Tibial nerve (tissue), 4 donors: ENCODE measurements around the gene CNOT11. TPM values are rescaled to one million over a fixed set of nuclear protein-coding genes. Genes with fewer than 3 reads are reported as not detected.

Experiments
- DNase-seq, 2 donors: peaks; one replicate each; pipeline ENCODE4 v3.0.0-alpha.2; 2019; ENCODE audit warnings: low spot score in 2 of 2
- H3K27ac ChIP-seq, 4 donors: fragments of 200-600 bp; sonication (generic) in 3 of 4; one replicate each; pipeline ENCODE4 v1.5.1; 2017 to 2019; ENCODE audit warnings: mild to moderate bottlenecking in 1 of 4
- H3K27me3 ChIP-seq, 2 donors: fragments of 200-600 bp; sonication (generic) in 1 of 2; one replicate each; pipeline versions ENCODE4 v1.5.1 to v1.6.0; 2017 to 2019
- H3K36me3 ChIP-seq, 3 donors: fragments of 200-600 bp; sonication (generic); one replicate each; pipeline ENCODE4 v1.5.1; 2018 to 2019
- H3K4me1 ChIP-seq, 4 donors: fragments of 200-600 bp; sonication (generic) in 3 of 4; one replicate each; pipeline ENCODE4 v1.5.1; 2017 to 2019
- H3K4me3 ChIP-seq, 4 donors: fragments of 200-600 bp; sonication (generic) in 3 of 4; one replicate each; pipeline ENCODE4 v1.5.1; 2017 to 2019; ENCODE audit warnings: mild to moderate bottlenecking in 1 of 4, moderate library complexity in 1 of 4
- H3K9me3 ChIP-seq, 4 donors: fragments of 200-600 bp; sonication (generic) in 3 of 4; one replicate each; pipeline ENCODE4 v1.5.1; 2017 to 2019
- CTCF ChIP-seq, 5 experiments: fragments of 200-600 bp in 3 of 5; fragments of 450-650 bp in 2 of 5; sonication (generic) in 3 of 5; IDR thresholded peaks; one replicate each; pipeline ENCODE4 v1.5.1; 2016 to 2019; ENCODE audit warnings: antibody characterized with exemption in 5 of 5, mild to moderate bottlenecking in 3 of 5, moderate library complexity in 2 of 5
- EP300 ChIP-seq, 2 donors: sonication (generic); formaldehyde crosslinking; IDR thresholded peaks; one replicate each; pipeline ENCODE4 v1.6.1; 2017; ENCODE audit warnings: antibody characterized with exemption in 2 of 2, mild to moderate bottlenecking in 1 of 2
- POLR2A ChIP-seq, 2 donors: fragments of 450-650 bp; IDR thresholded peaks; one replicate each; pipeline ENCODE4 v1.6.1; 2017; ENCODE audit warnings: antibody characterized with exemption in 2 of 2, mild to moderate bottlenecking in 2 of 2, moderate library complexity in 2 of 2
- WGBS, 2 donors: methylation state at CpG; one replicate each; pipeline ENCODE4 v1.1.5; 2018; 5-methylcytosine and 5-hydroxymethylcytosine counted together
- total RNA-seq, 4 donors: library from RNA; depleted of rRNA; stranded (reverse); fragments of >200 nt; gene quantifications; one replicate each; pipeline ENCODE4 v1.1.0, GENCODE V29; 2016

CNOT11 gene
- total RNA-seq, 4 donors from 2014 or later, result 17.5 to 29.9 (median 19.6) TPM

- 82 to 83% methylated on average over 13 of the region's 13 CpGs for WGBS, 2 donors
- peaks cover 0 to 2% (median 0%) of the 10 kb centered on the region in 4 donors for H3K4me1 ChIP-seq
- H3K27ac ChIP-seq, result no peak overlapping the region
- no peak for DNase-seq
- peaks cover 4 to 83% (median 6%) of the 10 kb centered on the region in 3 donors for H3K36me3 ChIP-seq
- TF ChIP-seq EP300 (IDR thresholded peaks at IDR 0.05), result no peak
- TF ChIP-seq POLR2A (IDR thresholded peaks at IDR 0.05), result no peak
- TF ChIP-seq CTCF (IDR thresholded peaks at IDR 0.05), result no peak
- H3K9me3 ChIP-seq, result no peaks in the 10 kb centered on the region
- H3K27me3 ChIP-seq, result no peaks in the 10 kb centered on the region
- H3K4me3 ChIP-seq, result no peak overlapping the region
These were observed 11.8 kb downstream of the CNOT11 start for GRCh38 chr2:101264360-101264939.

GRCh38 chr2:101265893-101266499 is 13.3 kb downstream of the CNOT11 start:
- H3K4me1 ChIP-seq, result peaks cover 0 to 2% (median 0%) of the 10 kb centered on the region in 4 donors
- H3K9me3 ChIP-seq, result no peaks in the 10 kb centered on the region
- no peak overlapping the region for H3K4me3 ChIP-seq
- DNase-seq, result no peak
- H3K27me3 ChIP-seq, result no peaks in the 10 kb centered on the region
- TF ChIP-seq POLR2A (IDR thresholded peaks at IDR 0.05), result no peak
- no peak overlapping the region for H3K27ac ChIP-seq
- WGBS, 2 donors, result 78 to 79% methylated on average over 11 of the region's 11 CpGs
- H3K36me3 ChIP-seq, result peaks cover 4 to 90% (median 6%) of the 10 kb centered on the region in 3 donors

GRCh38 chr2:101267671-101268656 is 15.3 kb downstream of the CNOT11 start:
- TF ChIP-seq POLR2A (IDR thresholded peaks at IDR 0.05) (no peak), EP300 (IDR thresholded peaks at IDR 0.05) (no peak), CTCF (IDR thresholded peaks at IDR 0.05) (no peak)
- peaks cover 6 to 95% (median 11%) of the 10 kb centered on the region in 3 donors for H3K36me3 ChIP-seq

GRCh38 chr2:101270700-101271259 is 18.1 kb downstream of the CNOT11 start:
- 90 to 93% methylated on average over 8 of the region's 8 CpGs for WGBS, 2 donors
- Histone ChIP-seq H3K36me3 (peaks cover 0 to 86% (median 11%) of the 10 kb centered on the region in 3 donors), H3K27me3 (no peaks in the 10 kb centered on the region), H3K9me3 (no peaks in the 10 kb centered on the region), H3K4me3 (no peak overlapping the region), H3K4me1 (peaks cover 0 to 2% (median 0%) of the 10 kb centered on the region in 4 donors), H3K27ac (no peak overlapping the region)
- DNase-seq, result no peak
- no peak for TF ChIP-seq EP300 (IDR thresholded peaks at IDR 0.05)

More at GRCh38 chr2:101267671-101268656, 15.3 kb downstream of the CNOT11 start:
- WGBS, 2 donors, result 72 to 73% methylated on average over 15 of the region's 15 CpGs
- H3K4me1 ChIP-seq, result peaks cover 0 to 2% (median 0%) of the 10 kb centered on the region in 4 donors
- no peak for DNase-seq
- H3K9me3 ChIP-seq, result no peaks in the 10 kb centered on the region
- no peak overlapping the region for H3K4me3 ChIP-seq
- H3K27ac ChIP-seq, result no peak overlapping the region
- no peaks in the 10 kb centered on the region for H3K27me3 ChIP-seq

- no peaks in the 10 kb centered on the region for H3K27me3 ChIP-seq
- DNase-seq, result no peak
- TF ChIP-seq CTCF (IDR thresholded peaks at IDR 0.05) (no peak), POLR2A (IDR thresholded peaks at IDR 0.05) (no peak), EP300 (IDR thresholded peaks at IDR 0.05) (no peak)
- peaks cover 0 to 1% (median 0%) of the 10 kb centered on the region in 4 donors for H3K4me1 ChIP-seq
- WGBS, 2 donors, result 83% methylated on average over 3 of the region's 3 CpGs
- peaks cover 0 to 76% (median 11%) of the 10 kb centered on the region in 3 donors for H3K36me3 ChIP-seq
- no peak overlapping the region for H3K27ac ChIP-seq
- H3K9me3 ChIP-seq, result no peaks in the 10 kb centered on the region
- H3K4me3 ChIP-seq, result no peak overlapping the region
These were observed 19.5 kb downstream of the CNOT11 start for GRCh38 chr2:101272045-101272784.
